HepG2 (cell line): ENCODE results near the gene ZFAND2A. TPM values are rescaled to one million over a fixed set of nuclear protein-coding genes. Genes with fewer than 3 reads are reported as not detected.

Experiments used
- MAZ ChIP-seq, 2 experiments: sonication (generic) in 1 of 2; formaldehyde crosslinking in 1 of 2; IDR thresholded peaks; 2 replicates each; pipeline versions ENCODE4 v1.5.0 to v1.6.1; 2012 to 2020; ENCODE audit warnings: low read depth in 2 of 2, mild to moderate bottlenecking in 2 of 2, borderline replicate concordance in 1 of 2, improper control_type of control experiment in 1 of 2, low read length in 1 of 2, missing genetic modification reagents in 1 of 2, moderate library complexity in 1 of 2
- MEIS1 ChIP-seq: sonication (generic); formaldehyde crosslinking; IDR thresholded peaks from 2 replicates; pipeline ENCODE4 v1.9.0; 2021; ENCODE audit warnings: mild to moderate bottlenecking, missing genetic modification reagents, moderate library complexity, borderline replicate concordance
- RXRB ChIP-seq: IDR thresholded peaks from 2 replicates; pipeline ENCODE4 v1.6.1; 2016; ENCODE audit warnings: borderline replicate concordance, missing genetic modification reagents, missing compliant biosample characterization
- SALL1 ChIP-seq: sonication (generic); formaldehyde crosslinking; IDR thresholded peaks from 2 replicates; pipeline ENCODE4 v1.8.0; 2022; ENCODE audit warnings: mild to moderate bottlenecking, missing genetic modification reagents
- SP1 ChIP-seq, 2 experiments: fragments of 450-650 bp in 1 of 2; sonication (generic) in 1 of 2; formaldehyde crosslinking in 1 of 2; IDR thresholded peaks; 2 replicates each; pipeline versions ENCODE4 v1.4.0 to v1.6.1; 2016 to 2020; ENCODE audit warnings: missing genetic modification reagents in 1 of 2
- SRSF9 ChIP-seq: fragments of 200-400 bp; formaldehyde crosslinking; IDR thresholded peaks from 2 replicates; pipeline ENCODE4 v1.6.1; 2018; ENCODE audit warnings: borderline replicate concordance, mild to moderate bottlenecking, low read depth, low read length; ENCODE audit not compliant: insufficient read depth, poor library complexity, severe bottlenecking
- TARDBP ChIP-seq: sonication (generic); formaldehyde crosslinking; IDR thresholded peaks from 2 replicates; pipeline ENCODE4 v1.8.0; 2022; ENCODE audit warnings: mild to moderate bottlenecking, missing genetic modification reagents
- XRCC5 ChIP-seq: fragments of 200-400 bp; formaldehyde crosslinking; optimal IDR thresholded peaks from 2 replicates; pipeline ENCODE3; 2017; ENCODE audit warnings: mild to moderate bottlenecking, low read length
- ZNF260 ChIP-seq: sonication (generic); formaldehyde crosslinking; IDR thresholded peaks from 2 replicates; pipeline ENCODE4 v1.4.0; 2020; ENCODE audit warnings: missing genetic modification reagents, low read depth, mild to moderate bottlenecking, borderline replicate concordance
- ZNF33B ChIP-seq: sonication (generic); formaldehyde crosslinking; IDR thresholded peaks from 2 replicates; pipeline ENCODE4 v1.5.1; 2020; ENCODE audit warnings: mild to moderate bottlenecking, missing genetic modification reagents
- ZNF652 ChIP-seq: IDR thresholded peaks from 2 replicates; pipeline ENCODE4 v1.6.1; 2016; ENCODE audit warnings: low read depth, borderline replicate concordance
- polyA plus RNA-seq, 8 experiments: library from polyadenylated mRNA; depleted of rRNA in 3 of 8; stranded (reverse) in 7 of 8; unstranded in 1 of 8; fragments of >200 nt; fragmentation: Illumina TruSeq in 4 of 8; extraction: Trizol in 4 of 8; gene quantifications; 2 replicates each; pipeline versions ENCODE4 v1.2.1 to v1.2.3, GENCODE V29; 2011 to 2016; ENCODE audit warnings: low read depth in 4 of 8, missing spikeins in 1 of 8, mixed read lengths in 1 of 8; ENCODE audit not compliant: insufficient read depth in 1 of 8
- total RNA-seq, 5 experiments: library from RNA; depleted of rRNA; stranded (reverse); fragments of >200 nt; fragmentation: Illumina TruSeq; extraction: Trizol; gene quantifications; 2 replicates each; pipeline ENCODE4 v1.2.3, GENCODE V29; 2016; ENCODE audit warnings: low read depth in 1 of 5
- TF ChIP-seq, protein P1 (sequence below): sonication (generic); formaldehyde crosslinking; IDR thresholded peaks from 2 replicates; pipeline ENCODE4 v1.5.0; 2020; ENCODE audit warnings: mild to moderate bottlenecking, missing genetic modification reagents, borderline replicate concordance
- TF ChIP-seq, protein P2 (sequence below): sonication (generic); formaldehyde crosslinking; conservative IDR thresholded peaks from 2 replicates; pipeline ENCODE4 v1.8.1; 2023; ENCODE audit warnings: missing genetic modification reagents
- TF ChIP-seq, protein P3 (sequence below): sonication (generic); formaldehyde crosslinking; IDR thresholded peaks from 2 replicates; pipeline ENCODE4 v1.4.0; 2020; ENCODE audit warnings: missing genetic modification reagents

The ZFAND2A gene
- total and polyA plus RNA-seq, 2 of the 13 experiments (the other 11 are each of a cell fraction or from before 2014, with no cell fraction given), result 140 to 153 TPM

DNA sequence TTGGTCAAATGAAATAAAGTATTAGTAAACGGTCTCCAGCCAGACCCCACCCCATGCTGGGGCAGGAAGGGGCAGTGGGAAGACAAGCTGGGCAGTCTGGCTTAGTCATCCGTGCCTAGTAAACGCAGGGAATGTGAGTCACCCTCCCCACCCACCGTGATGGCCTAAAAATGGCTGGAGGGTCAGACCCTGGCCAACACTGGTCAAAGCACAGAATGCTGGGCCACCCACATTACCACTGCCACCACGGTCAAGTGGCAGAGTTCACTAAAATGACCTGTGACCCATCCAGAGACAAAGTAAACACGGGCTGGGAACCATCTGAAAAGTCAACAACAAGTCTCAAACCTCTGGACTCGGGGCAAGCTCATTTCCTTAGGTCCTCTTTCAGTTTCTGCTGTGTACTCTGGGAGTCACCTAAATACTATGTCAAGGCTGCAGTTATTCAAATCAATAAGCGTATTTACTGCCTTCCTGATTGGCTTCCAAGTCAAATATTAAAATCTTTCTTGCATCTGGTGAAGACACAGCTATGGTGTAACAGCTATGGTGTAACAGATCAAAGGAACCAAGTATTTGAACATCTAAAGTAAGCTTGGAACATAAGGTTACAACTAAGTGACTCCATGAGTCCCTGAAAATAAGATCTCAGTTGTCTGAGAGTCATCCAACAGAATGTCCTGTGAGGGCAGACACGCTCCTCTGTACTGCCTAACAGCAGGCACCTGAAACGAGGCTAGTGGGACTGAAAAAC, 3.0 kb downstream of the ZFAND2A start (continued):
- TF ChIP-seq, protein P1, sequence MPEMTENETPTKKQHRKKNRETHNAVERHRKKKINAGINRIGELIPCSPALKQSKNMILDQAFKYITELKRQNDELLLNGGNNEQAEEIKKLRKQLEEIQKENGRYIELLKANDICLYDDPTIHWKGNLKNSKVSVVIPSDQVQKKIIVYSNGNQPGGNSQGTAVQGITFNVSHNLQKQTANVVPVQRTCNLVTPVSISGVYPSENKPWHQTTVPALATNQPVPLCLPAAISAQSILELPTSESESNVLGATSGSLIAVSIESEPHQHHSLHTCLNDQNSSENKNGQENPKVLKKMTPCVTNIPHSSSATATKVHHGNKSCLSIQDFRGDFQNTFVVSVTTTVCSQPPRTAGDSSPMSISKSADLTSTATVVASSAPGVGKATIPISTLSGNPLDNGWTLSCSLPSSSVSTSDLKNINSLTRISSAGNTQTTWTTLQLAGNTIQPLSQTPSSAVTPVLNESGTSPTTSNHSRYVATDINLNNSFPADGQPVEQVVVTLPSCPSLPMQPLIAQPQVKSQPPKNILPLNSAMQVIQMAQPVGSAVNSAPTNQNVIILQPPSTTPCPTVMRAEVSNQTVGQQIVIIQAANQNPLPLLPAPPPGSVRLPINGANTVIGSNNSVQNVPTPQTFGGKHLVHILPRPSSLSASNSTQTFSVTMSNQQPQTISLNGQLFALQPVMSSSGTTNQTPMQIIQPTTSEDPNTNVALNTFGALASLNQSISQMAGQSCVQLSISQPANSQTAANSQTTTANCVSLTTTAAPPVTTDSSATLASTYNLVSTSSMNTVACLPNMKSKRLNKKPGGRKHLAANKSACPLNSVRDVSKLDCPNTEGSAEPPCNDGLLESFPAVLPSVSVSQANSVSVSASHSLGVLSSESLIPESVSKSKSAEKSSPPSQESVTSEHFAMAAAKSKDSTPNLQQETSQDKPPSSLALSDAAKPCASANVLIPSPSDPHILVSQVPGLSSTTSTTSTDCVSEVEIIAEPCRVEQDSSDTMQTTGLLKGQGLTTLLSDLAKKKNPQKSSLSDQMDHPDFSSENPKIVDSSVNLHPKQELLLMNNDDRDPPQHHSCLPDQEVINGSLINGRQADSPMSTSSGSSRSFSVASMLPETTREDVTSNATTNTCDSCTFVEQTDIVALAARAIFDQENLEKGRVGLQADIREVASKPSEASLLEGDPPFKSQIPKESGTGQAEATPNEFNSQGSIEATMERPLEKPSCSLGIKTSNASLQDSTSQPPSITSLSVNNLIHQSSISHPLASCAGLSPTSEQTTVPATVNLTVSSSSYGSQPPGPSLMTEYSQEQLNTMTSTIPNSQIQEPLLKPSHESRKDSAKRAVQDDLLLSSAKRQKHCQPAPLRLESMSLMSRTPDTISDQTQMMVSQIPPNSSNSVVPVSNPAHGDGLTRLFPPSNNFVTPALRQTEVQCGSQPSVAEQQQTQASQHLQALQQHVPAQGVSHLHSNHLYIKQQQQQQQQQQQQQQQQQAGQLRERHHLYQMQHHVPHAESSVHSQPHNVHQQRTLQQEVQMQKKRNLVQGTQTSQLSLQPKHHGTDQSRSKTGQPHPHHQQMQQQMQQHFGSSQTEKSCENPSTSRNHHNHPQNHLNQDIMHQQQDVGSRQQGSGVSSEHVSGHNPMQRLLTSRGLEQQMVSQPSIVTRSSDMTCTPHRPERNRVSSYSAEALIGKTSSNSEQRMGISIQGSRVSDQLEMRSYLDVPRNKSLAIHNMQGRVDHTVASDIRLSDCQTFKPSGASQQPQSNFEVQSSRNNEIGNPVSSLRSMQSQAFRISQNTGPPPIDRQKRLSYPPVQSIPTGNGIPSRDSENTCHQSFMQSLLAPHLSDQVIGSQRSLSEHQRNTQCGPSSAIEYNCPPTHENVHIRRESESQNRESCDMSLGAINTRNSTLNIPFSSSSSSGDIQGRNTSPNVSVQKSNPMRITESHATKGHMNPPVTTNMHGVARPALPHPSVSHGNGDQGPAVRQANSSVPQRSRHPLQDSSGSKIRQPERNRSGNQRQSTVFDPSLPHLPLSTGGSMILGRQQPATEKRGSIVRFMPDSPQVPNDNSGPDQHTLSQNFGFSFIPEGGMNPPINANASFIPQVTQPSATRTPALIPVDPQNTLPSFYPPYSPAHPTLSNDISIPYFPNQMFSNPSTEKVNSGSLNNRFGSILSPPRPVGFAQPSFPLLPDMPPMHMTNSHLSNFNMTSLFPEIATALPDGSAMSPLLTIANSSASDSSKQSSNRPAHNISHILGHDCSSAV (CRISPR knock-in tag), result no peak
- TF ChIP-seq, protein P2, sequence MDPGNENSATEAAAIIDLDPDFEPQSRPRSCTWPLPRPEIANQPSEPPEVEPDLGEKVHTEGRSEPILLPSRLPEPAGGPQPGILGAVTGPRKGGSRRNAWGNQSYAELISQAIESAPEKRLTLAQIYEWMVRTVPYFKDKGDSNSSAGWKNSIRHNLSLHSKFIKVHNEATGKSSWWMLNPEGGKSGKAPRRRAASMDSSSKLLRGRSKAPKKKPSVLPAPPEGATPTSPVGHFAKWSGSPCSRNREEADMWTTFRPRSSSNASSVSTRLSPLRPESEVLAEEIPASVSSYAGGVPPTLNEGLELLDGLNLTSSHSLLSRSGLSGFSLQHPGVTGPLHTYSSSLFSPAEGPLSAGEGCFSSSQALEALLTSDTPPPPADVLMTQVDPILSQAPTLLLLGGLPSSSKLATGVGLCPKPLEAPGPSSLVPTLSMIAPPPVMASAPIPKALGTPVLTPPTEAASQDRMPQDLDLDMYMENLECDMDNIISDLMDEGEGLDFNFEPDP (CRISPR knock-in tag), result no peak
- TF ChIP-seq SALL1 (CRISPR knock-in tag) (peak; percentile 98), RXRB (CRISPR knock-in tag) (peak; percentile 98), MEIS1 (CRISPR knock-in tag) (no peak), ZNF260 (CRISPR knock-in tag) (no peak), TARDBP (CRISPR knock-in tag) (peak; percentile 98), XRCC5 (peak; percentile 73), ZNF652 (CRISPR knock-in tag) (peak; percentile 65; the same call in 1 of the 2 replicates), MAZ (IDR thresholded peaks at IDR 0.05; ENCODE audit: borderline replicate concordance, low read depth, low read length) (0 out of 2 replicates have a peak, but pooled peaks have one; percentile 58), MAZ (CRISPR knock-in tag; IDR thresholded peaks at IDR 0.05; ENCODE audit: low read depth) (peak; percentile 78), ZNF33B (CRISPR knock-in tag) (peak; percentile 53; the same call in 1 of the 2 replicates), SP1 (IDR thresholded peaks at IDR 0.05) (no peak), SP1 (CRISPR knock-in tag; IDR thresholded peaks at IDR 0.05) (peak; percentile 61), SRSF9 (no peak)
- TF ChIP-seq, protein P3, sequence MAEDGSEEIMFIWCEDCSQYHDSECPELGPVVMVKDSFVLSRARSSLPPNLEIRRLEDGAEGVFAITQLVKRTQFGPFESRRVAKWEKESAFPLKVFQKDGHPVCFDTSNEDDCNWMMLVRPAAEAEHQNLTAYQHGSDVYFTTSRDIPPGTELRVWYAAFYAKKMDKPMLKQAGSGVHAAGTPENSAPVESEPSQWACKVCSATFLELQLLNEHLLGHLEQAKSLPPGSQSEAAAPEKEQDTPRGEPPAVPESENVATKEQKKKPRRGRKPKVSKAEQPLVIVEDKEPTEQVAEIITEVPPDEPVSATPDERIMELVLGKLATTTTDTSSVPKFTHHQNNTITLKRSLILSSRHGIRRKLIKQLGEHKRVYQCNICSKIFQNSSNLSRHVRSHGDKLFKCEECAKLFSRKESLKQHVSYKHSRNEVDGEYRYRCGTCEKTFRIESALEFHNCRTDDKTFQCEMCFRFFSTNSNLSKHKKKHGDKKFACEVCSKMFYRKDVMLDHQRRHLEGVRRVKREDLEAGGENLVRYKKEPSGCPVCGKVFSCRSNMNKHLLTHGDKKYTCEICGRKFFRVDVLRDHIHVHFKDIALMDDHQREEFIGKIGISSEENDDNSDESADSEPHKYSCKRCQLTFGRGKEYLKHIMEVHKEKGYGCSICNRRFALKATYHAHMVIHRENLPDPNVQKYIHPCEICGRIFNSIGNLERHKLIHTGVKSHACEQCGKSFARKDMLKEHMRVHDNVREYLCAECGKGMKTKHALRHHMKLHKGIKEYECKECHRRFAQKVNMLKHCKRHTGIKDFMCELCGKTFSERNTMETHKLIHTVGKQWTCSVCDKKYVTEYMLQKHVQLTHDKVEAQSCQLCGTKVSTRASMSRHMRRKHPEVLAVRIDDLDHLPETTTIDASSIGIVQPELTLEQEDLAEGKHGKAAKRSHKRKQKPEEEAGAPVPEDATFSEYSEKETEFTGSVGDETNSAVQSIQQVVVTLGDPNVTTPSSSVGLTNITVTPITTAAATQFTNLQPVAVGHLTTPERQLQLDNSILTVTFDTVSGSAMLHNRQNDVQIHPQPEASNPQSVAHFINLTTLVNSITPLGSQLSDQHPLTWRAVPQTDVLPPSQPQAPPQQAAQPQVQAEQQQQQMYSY (CRISPR knock-in tag), result 0 out of 2 replicates have a peak, but pooled peaks have one; percentile 20
